Activated naive CD8-positive, alpha-beta T cell treated with anti-CD3 and anti-CD28 coated beads, Interleukin-2, amount 50 U/mL, for 16 hours (primary cell): Measurements from ENCODE around the gene SLC28A1.
"Not testable (repeated sequence)": the region's sequence is repeated elsewhere in the genome, so short reads cannot be mapped to it uniquely, and the experiment has no call there.

Source experiments
- DNase-seq: peaks from one replicate; pipeline ENCODE4 v3.0.0-alpha.2; 2020; ENCODE audit warnings: low read depth, low spot score

Gene SLC28A1

GRCh38 chr15:84970843-84971242, 86.4 kb downstream of the SLC28A1 start:
- DNase-seq, result no peak

DNA sequence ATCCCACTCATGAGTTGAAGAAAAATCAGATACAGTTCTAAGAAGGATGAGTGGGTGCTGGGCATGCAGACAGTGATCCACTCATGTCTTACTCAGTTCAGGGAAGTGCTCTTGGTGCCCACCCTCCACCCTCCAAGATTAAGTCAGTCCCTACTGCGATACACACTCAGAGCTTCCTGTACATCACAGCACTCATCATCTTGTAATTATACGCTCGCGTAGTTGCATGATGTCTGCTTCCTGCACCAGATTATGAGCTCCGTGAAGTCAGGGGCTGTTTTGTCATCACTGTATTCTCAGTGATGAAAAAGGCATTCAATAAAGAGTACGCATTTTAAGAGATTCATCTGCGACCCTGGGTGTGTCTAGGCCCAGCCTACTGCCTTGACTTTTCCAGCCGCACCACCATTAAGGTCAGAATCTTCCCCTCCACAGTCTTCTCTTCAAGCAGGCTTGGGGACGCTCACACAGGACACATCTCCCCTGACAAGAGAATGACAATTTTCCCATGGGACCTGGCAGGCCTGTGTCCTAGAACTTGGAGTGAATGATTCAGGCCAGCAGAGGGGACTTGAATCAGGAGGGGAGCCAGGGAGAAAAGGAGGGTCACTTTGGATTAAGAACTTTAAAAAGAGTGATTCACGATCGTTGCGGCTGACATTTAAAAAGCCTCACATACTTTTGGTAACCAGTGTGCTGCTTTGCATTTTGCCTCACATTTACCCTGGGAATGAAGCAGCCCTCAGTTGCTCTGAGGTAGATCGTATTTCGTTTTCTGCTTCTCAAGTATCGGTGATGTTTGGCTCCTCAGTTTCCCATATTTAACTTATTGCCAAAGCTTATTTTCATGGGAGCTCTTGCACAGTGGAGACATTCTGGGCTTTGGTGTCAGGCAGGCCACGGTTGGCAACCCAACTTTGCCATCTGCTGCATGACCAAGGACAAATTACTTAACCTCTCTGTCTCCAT, 89.3 kb downstream of the SLC28A1 start:
- no peak for DNase-seq

DNA sequence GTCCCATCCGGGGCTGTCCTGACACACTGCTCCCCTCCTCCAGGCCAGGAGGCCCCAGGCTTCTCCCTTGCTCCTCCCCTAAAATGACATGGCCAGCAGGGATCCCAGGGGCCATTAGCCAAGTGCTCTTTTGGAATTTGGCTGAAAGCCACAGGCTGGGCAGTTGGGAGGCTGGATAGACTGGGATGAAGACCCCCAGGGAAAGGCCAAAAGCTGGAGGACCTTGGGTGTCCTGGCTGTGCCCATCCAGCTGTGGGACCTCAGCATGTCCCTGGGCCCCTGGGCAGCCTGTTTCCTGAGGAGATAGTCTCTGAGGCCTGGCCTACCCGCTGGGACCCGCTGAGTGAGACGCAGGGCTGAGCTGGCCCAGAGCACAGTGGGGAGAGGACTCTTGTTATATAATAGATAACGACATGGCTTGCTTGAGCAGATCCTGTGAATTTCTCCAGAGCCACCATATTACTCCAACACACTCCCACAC, 91.4 kb downstream of the SLC28A1 start:
- DNase-seq, result no peak

- no peak for DNase-seq
These were observed 92.4 kb downstream of the SLC28A1 start for GRCh38 chr15:84976746-84977345.

DNA sequence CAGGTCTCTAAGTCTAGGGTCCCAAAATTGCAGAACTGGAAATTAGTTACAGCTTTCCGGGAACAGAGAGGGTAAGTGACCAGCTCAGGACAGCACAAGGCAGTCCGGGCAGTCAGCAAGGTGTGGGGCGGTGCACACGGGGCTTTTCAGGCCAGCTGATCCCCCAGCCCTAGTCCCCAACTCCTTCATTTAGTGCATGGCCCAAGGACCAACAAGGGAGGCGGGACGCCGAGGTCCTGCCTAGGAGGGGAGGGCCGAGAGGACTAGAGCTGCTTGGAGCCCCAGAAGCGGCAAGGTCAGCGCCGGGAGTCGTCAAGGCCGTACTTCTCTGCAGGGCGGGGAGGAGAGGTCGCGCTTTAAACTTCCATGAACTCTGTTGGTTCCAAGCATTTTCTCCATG, 95.2 kb downstream of the SLC28A1 start:
- DNase-seq, result no peak

- peak; percentile 66 for DNase-seq
These were observed 96.0 kb downstream of the SLC28A1 start for GRCh38 chr15:84980196-84981053.

- peak; percentile 93 for DNase-seq
These were observed 96.7 kb downstream of the SLC28A1 start for GRCh38 chr15:84981054-84981710.

DNA sequence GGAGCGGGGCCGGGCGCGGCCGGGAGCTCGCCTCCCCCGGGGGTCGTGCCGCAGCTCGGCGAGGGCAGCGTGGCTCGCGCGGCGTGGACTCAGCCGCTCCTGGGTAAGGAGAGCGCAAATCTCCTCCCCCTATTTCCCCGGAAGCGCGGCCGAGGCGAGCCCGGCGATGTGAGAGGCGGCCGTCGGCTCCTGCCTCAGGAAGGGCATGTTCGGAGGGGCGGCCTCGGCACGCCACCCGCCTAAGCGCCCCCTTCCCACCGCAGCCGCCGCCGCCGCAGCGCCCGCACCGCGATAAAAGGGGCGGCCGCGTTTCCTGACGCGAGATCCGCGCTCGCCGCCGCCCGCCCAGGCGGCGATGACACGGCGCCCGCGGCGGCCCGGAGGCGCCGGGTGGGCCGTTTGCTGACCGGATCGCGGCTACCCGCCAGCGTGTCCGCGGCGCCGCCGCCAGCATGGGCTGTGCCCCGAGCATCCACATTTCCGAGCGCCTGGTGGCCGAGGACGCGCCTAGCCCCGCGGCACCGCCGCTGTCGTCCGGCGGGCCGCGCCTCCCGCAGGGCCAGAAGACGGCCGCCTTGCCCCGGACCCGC, 97.3 kb downstream of the SLC28A1 start, which contains the start of gene PDE8A:
Gene PDE8A, plus strand, starts transcription at position 146 of the 590 bp plus-strand sequence. Its CDS starts 307 bp downstream, at position 453.
- no peak for DNase-seq

DNA sequence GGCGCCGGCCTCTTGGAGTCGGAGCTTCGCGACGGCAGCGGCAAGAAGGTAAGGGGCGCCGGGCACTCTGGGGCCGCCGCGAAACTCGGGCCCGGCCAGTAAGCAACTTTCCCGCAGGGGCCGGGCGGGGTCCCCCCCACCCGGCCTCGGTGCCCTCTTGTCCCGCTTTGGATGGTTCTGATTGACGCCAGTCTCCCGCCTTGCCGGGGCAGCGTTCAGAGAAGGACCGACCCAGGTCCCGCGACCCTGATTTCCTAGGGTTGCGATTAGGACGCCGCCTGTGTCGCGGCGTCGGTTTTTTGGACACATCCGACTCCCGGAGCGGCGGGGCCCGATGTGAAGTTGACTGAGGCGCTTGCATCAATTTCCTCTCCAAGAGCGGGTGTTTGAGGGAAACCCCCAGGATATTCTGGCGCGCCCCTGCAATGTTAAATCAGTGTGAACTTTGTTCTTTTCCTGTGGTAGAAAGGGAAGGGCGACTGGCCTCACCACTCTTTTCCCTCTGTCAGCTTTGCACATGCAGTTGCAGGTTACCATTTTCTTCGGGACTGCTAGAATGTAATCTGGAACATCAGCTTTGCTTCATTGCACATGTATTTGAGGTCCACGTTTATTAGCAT, 97.9 kb downstream of the SLC28A1 start:
- DNase-seq, result peak; percentile 3

GRCh38 chr15:84983294-84983693, 98.8 kb downstream of the SLC28A1 start:
- no peak for DNase-seq

GRCh38 chr15:84983711-84984110, 99.2 kb downstream of the SLC28A1 start:
- DNase-seq, result no peak

- DNase-seq, result no peak
These were observed 100.7 kb downstream of the SLC28A1 start for GRCh38 chr15:84985158-84985557.

GRCh38 chr15:84987351-84987750, 102.9 kb downstream of the SLC28A1 start:
- not testable (repeated sequence) for DNase-seq

GRCh38 chr15:84987949-84988624, 103.6 kb downstream of the SLC28A1 start:
- no peak for DNase-seq

DNA sequence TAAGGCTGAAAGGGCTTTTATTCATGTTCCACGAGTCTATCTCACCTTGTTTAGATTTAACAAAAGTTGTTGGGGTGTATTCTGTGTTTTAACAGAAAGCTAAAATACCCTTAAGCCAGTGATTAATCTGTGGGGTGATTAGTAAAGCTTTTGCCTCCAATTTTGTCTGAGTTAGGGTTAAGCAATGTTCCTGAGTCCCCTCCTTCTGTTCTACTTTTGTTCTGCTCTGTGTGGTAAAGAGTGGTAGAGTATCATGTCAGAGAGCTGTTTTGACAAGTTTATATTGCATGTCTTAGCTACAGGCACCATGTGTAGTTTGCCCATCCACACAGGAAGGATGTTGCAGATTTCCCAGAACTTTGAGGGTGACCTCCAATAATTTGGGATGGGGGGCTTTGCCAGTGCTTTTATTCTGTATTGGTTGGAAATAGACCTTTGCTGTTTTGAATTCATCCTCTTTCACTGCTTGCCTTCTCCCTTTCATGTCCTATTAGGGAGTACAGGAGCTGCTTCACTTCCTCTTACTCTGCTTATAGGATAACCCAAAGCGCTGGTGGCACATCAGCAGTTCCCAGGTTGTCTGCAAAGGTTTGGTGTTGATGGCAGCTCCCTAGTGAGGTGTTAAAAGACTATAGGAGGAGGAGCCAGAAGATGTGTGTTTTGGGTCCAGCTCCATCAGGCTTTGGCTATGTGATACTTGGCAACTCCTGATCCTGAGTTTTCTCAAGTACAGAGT, 104.6 kb downstream of the SLC28A1 start:
- no peak for DNase-seq

DNA sequence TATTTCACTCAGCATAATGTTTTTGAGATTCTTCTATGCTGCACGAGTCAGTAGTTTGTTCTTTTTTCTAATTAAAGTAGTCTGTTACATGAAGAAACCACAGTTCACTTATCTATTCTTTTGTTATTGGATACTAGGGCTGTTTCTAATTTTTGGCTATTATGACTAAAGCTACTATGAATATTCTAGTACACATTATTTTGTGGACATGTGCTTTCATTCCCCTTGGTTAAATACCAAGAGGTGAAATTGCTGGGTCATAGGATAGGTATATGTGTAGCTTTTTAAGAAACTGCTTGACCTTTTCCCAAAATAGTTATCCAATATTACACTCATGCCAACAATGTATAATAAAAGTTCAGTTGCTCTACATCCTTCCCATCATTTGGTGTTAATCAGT, 106.0 kb downstream of the SLC28A1 start:
- DNase-seq, result no peak

GRCh38 chr15:84991014-84991712, 106.7 kb downstream of the SLC28A1 start:
- no peak for DNase-seq

DNA sequence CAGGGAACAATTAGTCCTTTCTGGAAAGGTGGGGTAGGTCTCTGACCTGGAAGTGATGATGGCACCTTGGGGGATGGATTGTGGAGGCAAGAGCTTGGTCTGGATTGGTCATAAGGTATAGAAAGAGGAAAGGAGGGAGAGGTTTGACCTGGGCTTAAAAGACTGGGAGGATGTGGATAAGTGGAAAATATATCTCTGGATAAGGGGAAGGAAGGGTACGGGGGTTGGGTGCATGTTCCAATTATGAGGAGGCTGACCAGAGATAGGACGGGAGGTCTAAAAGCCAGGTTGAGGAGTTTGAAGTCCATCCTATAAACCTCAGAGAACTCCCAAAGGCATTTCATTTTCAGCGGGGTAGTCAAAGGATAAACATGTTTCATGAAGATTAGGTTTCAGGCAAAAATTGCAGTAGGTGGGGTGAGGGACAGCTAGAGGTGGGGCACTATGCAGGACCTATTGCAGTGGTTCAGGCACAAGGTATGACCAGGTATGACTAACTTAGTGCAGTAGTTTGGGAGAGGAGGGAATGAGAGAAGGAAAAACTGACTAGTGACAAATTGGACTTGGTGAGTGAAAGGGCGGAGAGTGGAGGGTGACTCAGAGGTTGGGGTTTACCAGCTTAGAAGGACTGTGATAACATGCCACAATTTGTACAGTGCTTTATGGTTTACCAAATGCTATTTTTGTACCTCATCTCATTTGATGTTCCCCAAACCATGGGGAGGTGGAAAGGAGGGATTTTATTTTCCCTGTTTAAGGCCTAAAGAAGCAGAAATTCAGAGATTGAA, 107.9 kb downstream of the SLC28A1 start:
- DNase-seq, result no peak
